Chondrocyte (in vitro differentiated cells): ENCODE data around the gene MAP3K8. TPM values are rescaled to one million over a fixed set of nuclear protein-coding genes. Genes with fewer than 3 reads are reported as not detected.
"Not testable (repeated sequence)": the region's sequence is repeated elsewhere in the genome, so short reads cannot be mapped to it uniquely, and the experiment has no call there.

ENCODE experiments used
- DNase-seq: peaks from one replicate; pipeline ENCODE4 v3.0.0; 2021; ENCODE audit warnings: mixed read lengths, low spot score
- H3K27ac Mint-ChIP-seq: one replicate; pipeline ENCODE4 v1.8.0; 2021; ENCODE audit warnings: mild to moderate bottlenecking, moderate library complexity, mixed read lengths; ENCODE audit not compliant: unreplicated experiment
- H3K27me3 Mint-ChIP-seq: 2 replicates; pipeline ENCODE4 v1.8.0; 2021; ENCODE audit warnings: low read depth, mixed read lengths
- H3K36me3 Mint-ChIP-seq: 2 replicates; pipeline ENCODE4 v1.8.0; 2021; ENCODE audit warnings: low read depth, mixed read lengths
- H3K4me1 Mint-ChIP-seq: 2 replicates; pipeline ENCODE4 v1.8.0; 2021; ENCODE audit warnings: low read depth, mild to moderate bottlenecking, mixed read lengths
- H3K4me3 Mint-ChIP-seq: one replicate; pipeline ENCODE4 v1.8.0; 2021; ENCODE audit warnings: mild to moderate bottlenecking, moderate library complexity, mixed read lengths; ENCODE audit not compliant: unreplicated experiment
- H3K9me3 Mint-ChIP-seq: 2 replicates; pipeline ENCODE4 v1.8.0; 2021; ENCODE audit warnings: low read depth, mixed read lengths
- CTCF ChIP-seq: fragments of 200-600 bp; sonication (generic); IDR thresholded peaks from 2 replicates; pipeline ENCODE4 v1.5.0; 2021; ENCODE audit warnings: antibody characterized with exemption, mild to moderate bottlenecking, moderate library complexity
- total RNA-seq: library from RNA; stranded (reverse); gene quantifications from 3 replicates; pipeline ENCODE4 v1.2.1, GENCODE V29; 2021

The MAP3K8 gene
- total RNA-seq, 1 donor from 2014 or later, result 9.4 TPM

GRCh38 chr10:30420766-30421165, 13.2 kb upstream of the MAP3K8 start:
- H3K4me1 Mint-ChIP-seq, result peaks cover 17% of the 10 kb centered on the region
- H3K36me3 Mint-ChIP-seq, result no peaks in the 10 kb centered on the region

GRCh38 chr10:30422151-30422695, 11.8 kb upstream of the MAP3K8 start:
- Mint-ChIP-seq H3K4me1 (peaks cover 13% of the 10 kb centered on the region), H3K9me3 (no peaks in the 10 kb centered on the region), H3K27ac (no peak overlapping the region), H3K27me3 (no peaks in the 10 kb centered on the region), H3K4me3 (no peak overlapping the region), H3K36me3 (no peaks in the 10 kb centered on the region)
- no peak for DNase-seq
- TF ChIP-seq CTCF, result no peak

More at GRCh38 chr10:30420766-30421165, 13.2 kb upstream of the MAP3K8 start:
- no peak for TF ChIP-seq CTCF
- H3K4me3 Mint-ChIP-seq, result no peak overlapping the region
- no peak overlapping the region for H3K27ac Mint-ChIP-seq
- H3K27me3 Mint-ChIP-seq, result no peaks in the 10 kb centered on the region
- H3K9me3 Mint-ChIP-seq, result no peaks in the 10 kb centered on the region
- DNase-seq, result no peak

- TF ChIP-seq CTCF, result no peak
- Mint-ChIP-seq H3K4me3 (peak overlapping the region; percentile 3), H3K9me3 (no peaks in the 10 kb centered on the region), H3K4me1 (peaks cover 13% of the 10 kb centered on the region), H3K36me3 (no peaks in the 10 kb centered on the region), H3K27me3 (no peaks in the 10 kb centered on the region), H3K27ac (peak overlapping the region; percentile 37)
- no peak for DNase-seq
These were observed 10.9 kb upstream of the MAP3K8 start for GRCh38 chr10:30422981-30423654.

GRCh38 chr10:30423655-30424275, 10.2 kb upstream of the MAP3K8 start:
- H3K27ac Mint-ChIP-seq, result peak overlapping the region; percentile 43
- H3K27me3 Mint-ChIP-seq, H3K9me3 Mint-ChIP-seq, H3K4me1 Mint-ChIP-seq, DNase-seq, H3K36me3 Mint-ChIP-seq: not testable (repeated sequence)
- H3K4me3 Mint-ChIP-seq, result peak overlapping the region; percentile 3

- Mint-ChIP-seq H3K27ac (no peak overlapping the region), H3K9me3 (no peaks in the 10 kb centered on the region), H3K4me1 (peaks cover 10% of the 10 kb centered on the region), H3K27me3 (no peaks in the 10 kb centered on the region), H3K4me3 (no peak overlapping the region), H3K36me3 (no peaks in the 10 kb centered on the region)
- TF ChIP-seq CTCF, result no peak
- no peak for DNase-seq
These were observed 8.5 kb upstream of the MAP3K8 start for GRCh38 chr10:30425336-30426075.
